T47D (cell line): ENCODE results near the gene KRT20.

Experiments used
- DNase-seq, 2 experiments: peaks; one replicate each; pipeline versions ENCODE4 v3.0.0 to v3.0.0-alpha.2; 2011 to 2012; ENCODE audit warnings: low read depth in 1 of 2, low spot score in 1 of 2
- JUND ChIP-seq: IDR thresholded peaks from 2 replicates; pipeline ENCODE4 v1.6.1; 2012; ENCODE audit warnings: low read depth
- in situ Hi-C: cut with HindIII; loops from 2 replicates; pipeline ENCODE4 v1.10.0; 2016; ENCODE audit warnings: low sequenced_read_pairs, low pct_unique_long_range_greater_than_20kb

Gene KRT20

DNA sequence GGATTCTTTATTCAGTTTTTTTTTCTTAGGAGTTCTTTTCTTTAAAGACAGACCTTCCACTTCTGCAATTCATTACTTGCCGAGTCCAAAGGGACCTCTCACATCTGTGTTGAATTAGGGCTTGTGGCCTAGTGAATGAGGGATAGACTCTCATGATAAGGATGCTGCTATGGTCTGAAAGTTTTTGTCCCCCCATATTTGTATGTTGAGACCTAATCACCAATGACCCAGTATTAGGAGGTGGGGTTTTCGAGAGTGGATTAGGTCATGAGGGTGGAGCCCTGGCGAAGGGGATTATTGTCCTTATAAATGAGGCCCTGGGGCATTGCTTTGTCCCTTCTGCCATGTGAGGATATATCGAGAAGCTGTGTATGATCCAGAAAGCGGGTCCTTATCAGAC, 27.5 kb downstream of the KRT20 start:
- no peak for DNase-seq
- in situ Hi-C loops: no loop called here

DNA sequence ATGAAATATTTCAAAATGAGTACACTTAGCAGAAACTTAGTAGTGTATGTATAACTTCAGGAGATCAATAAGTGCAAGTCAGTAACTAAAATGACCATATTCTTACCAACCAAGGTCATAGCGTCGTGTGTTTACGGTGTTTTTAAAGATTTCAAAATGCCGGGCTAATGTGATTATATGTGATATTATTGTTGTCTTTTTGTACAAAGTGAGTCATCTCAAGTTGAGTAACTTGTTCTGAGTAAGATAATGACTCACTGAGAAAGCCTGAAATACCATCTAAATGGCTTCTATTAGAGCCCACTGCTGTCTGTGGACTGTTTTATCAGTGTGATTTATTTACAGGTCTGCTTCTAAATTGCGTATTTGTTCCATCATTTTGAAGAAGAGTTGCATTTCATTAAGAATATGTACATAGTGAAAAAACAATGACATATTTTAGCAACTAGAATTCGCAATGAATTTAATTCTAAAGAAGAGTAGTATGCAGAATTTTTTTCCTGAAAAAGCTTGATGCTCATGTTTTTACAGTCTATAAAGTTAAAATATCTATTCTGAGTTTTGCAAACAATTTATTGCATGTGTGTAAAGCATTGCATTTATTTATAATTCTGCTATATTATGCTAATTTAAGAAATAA, 30.7 kb downstream of the KRT20 start:
- in situ Hi-C loops: no loop called here
- no peak for DNase-seq
- TF ChIP-seq JUND: no peak

More for the DNA sequence above, 27.5 kb downstream of the KRT20 start:
- TF ChIP-seq JUND: no peak

DNA sequence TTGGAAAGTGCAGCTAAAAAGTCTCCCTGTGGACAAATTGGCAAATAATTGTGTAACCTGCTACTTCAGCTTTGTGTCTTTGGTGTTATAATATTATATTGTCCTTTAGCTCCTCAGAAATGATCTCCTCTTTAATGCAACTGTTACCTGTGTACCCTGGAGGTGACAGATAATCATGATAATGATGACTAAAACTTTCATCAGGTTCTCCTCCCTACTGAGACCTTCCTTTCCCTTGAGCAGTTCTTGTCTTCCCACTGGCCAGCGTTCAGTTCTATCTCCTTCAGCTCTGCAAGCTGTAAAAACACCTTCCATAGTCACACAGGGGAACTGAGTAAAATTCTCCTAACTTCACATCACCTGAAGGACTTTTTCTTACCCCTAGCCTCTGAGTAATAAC, 32.7 kb downstream of the KRT20 start:
- no peak for TF ChIP-seq JUND
- no peak for DNase-seq
- in situ Hi-C loops: no loop called here

DNA sequence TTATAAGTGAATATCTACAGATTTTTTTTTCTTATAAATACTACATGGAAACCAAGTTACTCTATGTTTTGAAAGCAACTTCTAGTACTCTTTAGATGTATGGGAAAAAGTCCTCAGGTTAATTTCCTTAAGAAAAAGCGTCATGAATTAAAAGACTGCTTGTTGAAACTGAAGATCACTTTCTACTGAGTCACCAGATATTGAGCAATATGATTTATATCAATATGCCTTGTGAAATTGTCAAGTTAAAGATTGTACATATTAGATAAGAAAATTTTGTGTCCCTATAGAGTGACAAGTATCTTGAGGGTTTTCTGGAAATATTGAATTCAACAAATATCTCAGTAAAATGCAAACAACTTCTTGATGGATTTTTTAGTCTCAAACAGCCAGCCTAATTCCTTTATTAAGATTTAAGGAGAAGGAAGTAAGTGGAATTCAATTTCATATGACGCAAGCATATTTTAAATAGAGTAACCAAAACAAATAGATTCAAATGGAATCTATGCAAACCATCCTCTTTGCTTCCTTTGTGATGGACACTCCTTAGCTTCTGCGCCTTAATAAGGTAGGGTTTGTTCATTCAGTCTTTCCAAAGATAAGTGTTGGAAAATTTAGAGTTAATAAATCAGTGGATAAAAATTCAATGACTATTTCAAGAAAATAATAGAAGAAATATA, 34.6 kb downstream of the KRT20 start:
- in situ Hi-C loops: no loop called here
- no peak for DNase-seq
- TF ChIP-seq JUND: no peak

DNA sequence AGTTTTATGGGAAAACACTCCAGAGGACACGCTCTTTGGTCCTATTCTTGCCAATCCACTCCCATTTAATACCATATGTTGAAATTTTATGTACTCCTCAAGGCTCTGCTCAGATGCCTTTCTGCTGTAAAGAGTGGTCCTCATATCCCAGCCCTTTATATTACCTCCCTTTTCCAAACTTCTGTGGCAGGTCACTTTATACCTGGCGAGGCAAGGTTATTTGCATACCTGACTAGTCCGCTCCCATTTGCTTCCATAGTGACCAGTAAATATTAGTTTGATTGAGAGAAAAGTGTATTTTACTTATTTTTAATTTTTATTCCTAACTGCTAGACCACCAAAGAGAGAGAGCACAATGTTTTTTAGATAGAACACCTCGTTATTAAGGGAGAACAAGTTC, 35.3 kb downstream of the KRT20 start:
- DNase-seq: no peak
- in situ Hi-C loops: no loop called here
- no peak for TF ChIP-seq JUND

DNA sequence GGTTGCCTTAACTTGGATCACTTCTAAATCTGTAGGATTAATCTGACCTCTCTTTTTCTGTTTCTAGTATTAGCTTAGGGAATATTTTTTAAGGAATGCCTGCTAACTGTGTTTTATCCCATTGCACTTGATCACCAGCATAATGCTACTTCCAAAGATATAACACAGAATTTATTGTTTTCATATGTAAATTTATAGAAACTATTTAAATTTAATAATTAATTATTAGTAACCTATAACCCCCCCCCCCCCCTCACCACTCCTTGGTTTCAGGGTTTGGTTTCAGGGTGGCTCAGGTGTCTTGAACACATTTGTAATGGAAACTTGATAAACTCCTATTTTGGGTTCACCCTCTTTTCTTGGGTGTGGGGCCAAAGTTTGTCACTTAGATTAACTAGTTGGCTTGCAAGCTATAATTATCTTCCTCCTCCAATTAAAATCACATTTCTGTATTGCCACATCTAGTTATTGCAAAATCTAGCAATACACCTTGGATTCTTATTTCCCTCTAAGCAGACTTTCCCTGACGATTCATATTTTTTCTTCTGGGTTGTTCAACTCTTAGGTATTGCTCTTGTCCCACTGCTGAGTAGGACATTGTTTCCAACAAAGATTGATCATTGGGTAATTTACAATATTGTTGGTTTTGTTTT, 36.3 kb downstream of the KRT20 start:
- no peak for TF ChIP-seq JUND
- no peak for DNase-seq
- in situ Hi-C loops: no loop called here

DNA sequence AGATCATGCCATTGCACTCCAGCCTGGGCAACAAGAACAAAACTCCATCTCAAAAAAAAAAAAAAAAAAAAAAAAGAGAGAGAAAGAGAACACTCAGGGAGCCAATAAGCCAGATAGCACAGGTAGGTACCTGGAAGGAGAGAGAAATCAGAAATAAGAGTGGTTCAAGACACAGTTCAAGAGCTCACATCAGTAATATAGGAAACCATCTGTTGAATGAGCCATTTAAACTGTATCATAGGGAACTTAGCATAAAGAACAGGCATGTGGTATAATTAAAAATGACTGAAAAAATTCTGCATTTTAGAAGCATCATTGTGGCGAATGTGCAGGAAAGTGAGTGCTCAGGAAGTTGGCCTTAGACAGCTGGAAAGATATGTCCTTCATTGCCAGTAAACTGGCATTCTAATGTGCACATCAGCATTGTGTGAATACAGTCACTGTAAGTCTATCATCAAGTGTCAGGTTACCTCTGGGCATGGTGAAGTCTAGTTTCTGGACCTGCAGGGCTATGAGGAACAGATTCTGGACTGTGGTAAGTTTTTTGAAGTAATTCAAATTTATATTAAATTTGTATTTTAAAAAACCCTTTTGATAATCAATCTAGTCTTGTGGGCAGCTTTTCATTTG, 38.4 kb downstream of the KRT20 start:
- in situ Hi-C loops: no loop called here
- DNase-seq: no peak
- TF ChIP-seq JUND: no peak

DNA sequence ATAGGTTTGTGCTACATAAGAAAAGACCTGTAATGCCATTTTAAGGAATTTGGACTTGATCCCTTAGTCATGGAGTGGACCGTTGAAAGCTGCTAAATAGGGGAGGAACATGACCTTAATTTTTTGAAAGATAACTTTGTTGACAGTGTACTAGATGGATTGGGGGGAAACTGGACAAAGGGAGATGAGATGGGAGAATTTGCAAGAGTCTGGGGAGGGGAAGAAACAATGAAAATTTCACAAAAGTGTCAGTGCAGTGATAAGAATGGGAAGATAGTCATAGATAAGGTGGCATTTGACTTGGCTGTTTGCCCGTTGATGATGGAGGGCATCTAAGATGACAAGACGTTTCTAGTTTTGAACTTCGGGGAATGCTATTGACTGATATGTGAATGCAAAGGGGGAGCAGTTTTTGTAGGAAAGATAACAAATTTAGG, 40.4 kb downstream of the KRT20 start:
- TF ChIP-seq JUND: no peak
- no peak for DNase-seq
- in situ Hi-C loops: no loop called here

DNA sequence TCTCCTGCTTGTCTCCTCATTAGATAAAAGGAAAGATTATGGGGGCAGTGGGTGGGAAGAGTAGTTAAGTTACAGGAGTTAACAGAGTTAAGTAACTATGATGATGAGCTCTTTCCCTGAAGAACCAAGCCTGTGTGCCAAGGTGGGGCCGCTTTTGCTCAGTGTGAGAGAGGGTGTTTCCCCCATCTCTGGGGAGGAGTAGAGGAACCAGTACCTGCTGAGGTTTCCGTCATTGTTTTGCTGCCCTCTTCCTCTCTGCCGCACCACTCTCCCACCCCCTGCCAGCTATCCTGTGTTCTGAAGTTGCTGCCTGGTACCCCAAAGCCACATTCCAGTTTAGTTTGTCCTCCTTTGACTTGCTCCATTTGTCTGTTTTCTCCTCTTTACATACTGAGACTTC, 41.8 kb downstream of the KRT20 start:
- no peak for TF ChIP-seq JUND
- DNase-seq: no peak
- in situ Hi-C loops: no loop called here

DNA sequence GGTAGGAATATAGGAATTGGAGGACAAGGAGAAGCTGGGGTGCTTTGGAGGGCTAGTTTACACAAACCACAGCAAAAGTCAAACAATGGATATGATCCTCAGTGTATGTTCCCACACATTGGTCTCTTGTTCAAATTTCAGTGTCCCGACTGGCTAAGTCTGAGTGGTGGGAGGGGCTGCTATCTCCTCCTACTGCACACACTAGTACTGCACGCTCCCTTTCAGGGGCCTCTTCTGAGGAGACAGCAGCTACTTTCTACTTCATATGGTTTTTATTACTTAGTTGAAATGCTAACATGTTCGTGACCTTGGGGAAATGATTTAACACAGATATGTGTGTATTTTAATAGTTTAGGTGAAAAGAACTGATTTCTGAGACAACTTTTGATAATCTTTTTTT, 43.8 kb downstream of the KRT20 start:
- no peak for DNase-seq
- in situ Hi-C loops: no loop called here
- no peak for TF ChIP-seq JUND

DNA sequence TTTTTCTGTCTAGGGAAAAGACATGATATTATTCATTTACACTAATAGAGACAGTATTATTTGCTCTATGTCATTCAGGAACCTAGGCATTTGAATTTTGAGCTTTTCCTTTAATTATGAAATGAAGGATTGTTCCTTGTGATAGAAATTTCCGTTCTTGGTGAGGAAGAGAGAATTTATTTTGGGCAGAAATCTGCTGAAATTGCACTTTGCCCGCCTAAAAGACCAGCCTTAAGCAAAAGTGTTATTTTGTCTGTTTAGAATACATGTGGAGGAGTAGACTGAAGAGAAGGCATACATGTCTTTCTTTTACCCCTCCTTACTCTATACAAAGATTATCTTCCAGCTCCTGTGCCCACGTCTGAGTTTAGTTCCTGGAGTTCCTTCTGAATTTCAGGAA, 45.8 kb downstream of the KRT20 start:
- DNase-seq: no peak
- no peak for TF ChIP-seq JUND
- in situ Hi-C loops: no loop called here

DNA sequence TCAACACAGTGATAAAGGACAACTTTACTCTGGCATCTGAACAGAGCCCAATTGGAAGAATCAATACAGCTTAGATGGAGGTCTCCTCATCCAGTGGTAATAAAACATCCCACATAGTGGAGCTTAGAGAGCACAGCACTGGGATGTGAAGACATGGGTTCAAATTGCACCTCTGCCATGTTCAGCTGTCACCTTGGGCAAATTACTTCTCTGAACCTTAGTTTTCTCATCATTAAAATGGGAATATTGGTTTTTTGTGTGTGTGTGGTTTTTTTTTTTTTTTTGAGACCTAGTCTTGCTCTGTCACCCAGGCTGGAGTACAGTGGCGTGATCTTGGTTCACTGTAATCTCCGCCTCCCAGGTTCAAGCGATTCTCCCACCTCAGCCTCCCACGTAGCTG, 49.0 kb downstream of the KRT20 start:
- TF ChIP-seq JUND: no peak
- in situ Hi-C loops: no loop called here
- DNase-seq: no peak

DNA sequence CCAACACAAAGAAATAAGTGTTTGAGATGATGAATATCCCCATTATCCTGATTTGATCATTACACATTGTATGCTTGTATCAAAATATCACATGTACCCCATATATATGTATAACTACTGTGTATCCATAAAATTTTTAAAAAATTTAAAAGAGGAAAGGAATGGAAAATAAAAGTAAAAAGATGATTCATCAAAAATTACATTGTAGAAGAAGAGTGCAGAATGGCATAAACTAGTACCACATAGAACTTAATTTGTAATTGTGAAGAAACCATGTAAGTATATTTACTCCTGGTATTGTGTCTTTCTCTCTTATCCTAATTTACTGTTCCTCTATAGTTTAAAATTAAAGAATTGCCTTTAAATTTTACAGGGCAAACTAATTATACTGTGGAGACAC, 51.2 kb downstream of the KRT20 start:
- in situ Hi-C loops: no loop called here
- no peak for TF ChIP-seq JUND
- no peak for DNase-seq
